Psoas muscle (tissue), 8 donors: ENCODE results near the gene BICC1. TPM values are rescaled to one million over a fixed set of nuclear protein-coding genes. Genes with fewer than 3 reads are reported as not detected.

Experiments
- ATAC-seq, 4 donors: fragments of 200-7000 bp; cut with Tn5 transposase; one replicate each; pipeline ENCODE4 v1.9.1; 2020; ENCODE audit warnings: moderate library complexity in 3 of 4, mild to moderate bottlenecking in 2 of 4
- DNase-seq, 2 donors: peaks; one replicate each; pipeline ENCODE4 v3.0.0-alpha.2; 2020
- H3K27ac ChIP-seq: fragments of 200-600 bp; one replicate; pipeline ENCODE4 v1.8.0; 2022
- H3K27me3 ChIP-seq, 3 donors: fragments of 200-600 bp in 1 of 3; one replicate each; pipeline versions ENCODE4 v1.6.1 to v1.8.0; 2013 to 2022; ENCODE audit warnings: low read length in 2 of 3, mild to moderate bottlenecking in 2 of 3, moderate library complexity in 1 of 3; ENCODE audit not compliant: insufficient read depth in 3 of 3
- H3K36me3 ChIP-seq, 2 donors: fragments of 200-600 bp in 1 of 2; one replicate each; pipeline versions ENCODE4 v1.6.1 to v1.8.0; 2013 to 2022; ENCODE audit warnings: low read depth in 1 of 2, mild to moderate bottlenecking in 1 of 2, moderate library complexity in 1 of 2; ENCODE audit not compliant: insufficient read depth in 1 of 2
- H3K4me1 ChIP-seq: fragments of 200-600 bp; one replicate; pipeline ENCODE4 v1.8.0; 2022
- H3K4me3 ChIP-seq: fragments of 200-600 bp; one replicate; pipeline ENCODE4 v1.8.0; 2022; ENCODE audit warnings: mild to moderate bottlenecking
- H3K9me3 ChIP-seq: fragments of 200-600 bp; one replicate; pipeline ENCODE4 v1.8.0; 2022
- WGBS, 3 donors: extraction: QIAGEN DNeasy Blood & Tissue Kit; methylation state at CpG; one replicate each; pipeline versions ENCODE4 v1.1.6 to v1.1.7; 2013; 5-methylcytosine and 5-hydroxymethylcytosine counted together
- intact Hi-C, 2 donors: fragments of 100-400 bp; cut with DNase I; formaldehyde crosslinking; loops; one replicate each; pipeline versions ENCODE4 v1.11.0 to v1.14.2; 2022
- polyA plus RNA-seq, 3 donors: library from polyadenylated mRNA; stranded (reverse); fragments of 200-250 nt; gene quantifications; one replicate each; pipeline ENCODE4 v1.2.3, GENCODE V29; 2013
- total RNA-seq, 4 donors: library from RNA; stranded (reverse); fragmentation: NEBNext Ultra II Directional in 2 of 4; extraction: Animal tissue kit (Norgen Biotek cat#: 25700) in 2 of 4; gene quantifications; one replicate each; pipeline versions ENCODE4 v1.2.1 to v1.2.4, GENCODE V29; 2021 to 2023
- TF ChIP-seq, protein P1 (sequence below): fragments of 200-600 bp; IDR thresholded peaks from one replicate; pipeline ENCODE4 v1.8.0; 2022; ENCODE audit warnings: antibody characterized with exemption
- donor health status: healthy with polysubstance abuse.
- donor health status: DM: no; HTN: no; CAD: no; lungs with moderate emphysema.
- donor health status: Bipolar disorder and iron deficiency.
- donor health status: healthy.
- donor health status: DM: yes; HTN: yes; CAD: no.
- donor health status: DM: no; HTN: no; CAD: no.
- donor health status: DM: no; HTN: no; CAD: no.
- donor health status: DM: yes; HTN: yes; CAD: no.

Gene BICC1
- total and polyA plus RNA-seq, 7 donors: 4.7 to 13.2 (median 6.9) TPM

DNA sequence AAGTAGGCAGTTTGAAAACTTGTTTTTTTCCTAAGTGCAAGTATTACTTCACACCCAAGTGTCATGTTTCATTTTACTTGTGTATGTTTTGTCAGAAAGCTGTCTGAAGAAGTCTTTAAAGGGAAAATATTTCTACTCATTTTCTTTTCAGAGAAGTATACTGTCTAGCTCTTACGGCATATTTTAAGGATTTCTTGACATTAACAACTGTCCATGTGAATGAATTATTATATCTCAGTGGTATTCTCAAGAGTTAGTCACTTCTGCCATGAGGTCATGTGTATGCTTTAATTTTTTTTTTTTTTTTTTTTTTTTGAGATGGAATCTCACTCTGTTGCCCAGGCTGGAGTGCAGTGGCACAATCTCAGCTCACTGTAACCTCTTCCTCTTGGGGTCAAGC is 229.5 kb downstream of the BICC1 start:
- peak in 3 of 4 donors; percentile 8 to 32 (median 28) for ATAC-seq
- Histone ChIP-seq H3K27ac (peak overlapping the region; percentile 50), H3K9me3 (no peaks in the 10 kb centered on the region), H3K27me3 (no peaks in the 10 kb centered on the region), H3K4me1 (peaks cover 3% of the 10 kb centered on the region), H3K36me3 (no peaks in the 10 kb centered on the region), H3K4me3 (peak overlapping the region; percentile 43)
- 71 to 79% (median 74%) methylated on average over 1 of the region's 1 CpG for WGBS, 3 donors
- intact Hi-C loops: no loop called here
- TF ChIP-seq, protein P1, sequence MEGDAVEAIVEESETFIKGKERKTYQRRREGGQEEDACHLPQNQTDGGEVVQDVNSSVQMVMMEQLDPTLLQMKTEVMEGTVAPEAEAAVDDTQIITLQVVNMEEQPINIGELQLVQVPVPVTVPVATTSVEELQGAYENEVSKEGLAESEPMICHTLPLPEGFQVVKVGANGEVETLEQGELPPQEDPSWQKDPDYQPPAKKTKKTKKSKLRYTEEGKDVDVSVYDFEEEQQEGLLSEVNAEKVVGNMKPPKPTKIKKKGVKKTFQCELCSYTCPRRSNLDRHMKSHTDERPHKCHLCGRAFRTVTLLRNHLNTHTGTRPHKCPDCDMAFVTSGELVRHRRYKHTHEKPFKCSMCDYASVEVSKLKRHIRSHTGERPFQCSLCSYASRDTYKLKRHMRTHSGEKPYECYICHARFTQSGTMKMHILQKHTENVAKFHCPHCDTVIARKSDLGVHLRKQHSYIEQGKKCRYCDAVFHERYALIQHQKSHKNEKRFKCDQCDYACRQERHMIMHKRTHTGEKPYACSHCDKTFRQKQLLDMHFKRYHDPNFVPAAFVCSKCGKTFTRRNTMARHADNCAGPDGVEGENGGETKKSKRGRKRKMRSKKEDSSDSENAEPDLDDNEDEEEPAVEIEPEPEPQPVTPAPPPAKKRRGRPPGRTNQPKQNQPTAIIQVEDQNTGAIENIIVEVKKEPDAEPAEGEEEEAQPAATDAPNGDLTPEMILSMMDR: no peak
- no peak for DNase-seq

DNA sequence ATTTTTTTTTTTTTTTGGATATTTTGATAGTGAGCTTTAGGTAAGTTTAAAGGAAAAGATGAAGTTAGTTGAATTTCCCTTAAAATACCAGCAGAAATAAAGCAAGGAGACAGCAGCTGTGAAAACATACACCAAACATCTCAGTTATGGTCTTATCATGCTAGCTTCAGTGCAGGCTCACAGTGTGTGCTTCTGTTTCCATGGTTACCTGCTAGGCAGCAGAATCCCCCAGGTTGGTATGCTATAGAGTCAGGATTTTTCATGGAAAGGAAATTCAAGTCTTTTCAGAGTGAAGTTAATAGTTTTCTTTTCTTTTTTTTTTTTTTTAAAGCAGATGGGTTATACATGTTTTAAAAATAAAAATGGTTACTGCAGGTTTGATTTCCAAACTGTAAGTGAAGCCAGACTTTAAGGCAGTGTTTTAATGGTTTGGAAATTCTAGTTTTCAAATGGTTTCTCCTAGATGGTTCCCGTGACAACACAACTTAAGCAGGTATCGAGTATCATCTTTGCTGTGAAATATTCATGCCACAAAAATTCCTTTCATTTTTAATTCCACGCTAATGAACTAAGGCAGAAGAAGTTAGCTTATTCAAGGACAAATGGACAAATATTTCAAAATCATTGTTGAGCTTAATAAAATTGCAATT is 230.9 kb downstream of the BICC1 start:
- H3K27ac ChIP-seq: no peak overlapping the region
- TF ChIP-seq, protein P1: no peak
- no peaks in the 10 kb centered on the region for H3K36me3 ChIP-seq
- no peak overlapping the region for H3K4me3 ChIP-seq
- peaks cover 3% of the 10 kb centered on the region for H3K4me1 ChIP-seq
- DNase-seq (no peak), ATAC-seq (no peak)
- intact Hi-C loops: no loop called here
- WGBS, 3 donors: 47 to 63% (median 55%) methylated on average over 3 of the region's 3 CpGs
- H3K27me3 ChIP-seq: no peaks in the 10 kb centered on the region
- H3K9me3 ChIP-seq: no peaks in the 10 kb centered on the region

DNA sequence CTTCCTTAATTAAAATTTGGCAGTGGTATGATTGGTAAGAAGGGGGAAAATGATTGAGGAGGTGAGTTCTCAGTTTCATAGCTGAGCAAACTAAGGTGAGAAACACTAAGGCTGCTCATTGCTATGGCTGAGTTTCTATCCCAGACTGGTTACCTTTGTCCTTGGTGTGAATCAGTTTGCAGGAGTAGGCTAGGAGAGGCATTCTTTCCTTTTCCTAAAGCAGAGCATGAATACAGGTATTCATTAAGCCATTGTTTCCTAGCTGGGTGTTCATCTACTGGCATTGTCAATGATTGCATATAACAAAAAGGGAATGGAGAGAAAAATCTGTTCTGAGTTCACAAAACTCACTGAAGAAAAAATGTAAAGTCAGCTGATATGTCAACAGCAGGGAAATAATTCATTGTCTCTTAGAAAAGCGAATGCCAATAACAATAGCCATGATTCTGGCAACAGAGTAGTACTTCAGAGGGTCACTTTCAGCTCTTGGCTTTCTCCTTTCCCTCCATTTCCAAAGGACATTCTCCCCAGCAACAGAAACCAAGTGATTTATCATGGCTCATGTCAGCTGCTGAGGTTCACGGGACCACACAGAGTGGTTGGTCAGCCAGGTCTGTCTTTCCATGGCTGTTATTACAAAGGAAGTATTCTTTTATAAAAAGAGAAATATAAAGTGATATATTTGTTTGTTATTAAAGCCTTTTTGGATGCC is 234.0 kb downstream of the BICC1 start:
- H3K4me1 ChIP-seq: peaks cover 3% of the 10 kb centered on the region
- TF ChIP-seq, protein P1: no peak
- intact Hi-C loops: no loop called here
- H3K36me3 ChIP-seq: no peaks in the 10 kb centered on the region
- peak overlapping the region; percentile 0 for H3K27ac ChIP-seq
- WGBS, 3 donors: 19 to 36% (median 31%) methylated on average over 2 of the region's 2 CpGs
- no peaks in the 10 kb centered on the region for H3K9me3 ChIP-seq
- ATAC-seq: peak; percentile 37 to 65 (median 54)
- no peak for DNase-seq
- H3K4me3 ChIP-seq: no peak overlapping the region
- H3K27me3 ChIP-seq: no peaks in the 10 kb centered on the region

DNA sequence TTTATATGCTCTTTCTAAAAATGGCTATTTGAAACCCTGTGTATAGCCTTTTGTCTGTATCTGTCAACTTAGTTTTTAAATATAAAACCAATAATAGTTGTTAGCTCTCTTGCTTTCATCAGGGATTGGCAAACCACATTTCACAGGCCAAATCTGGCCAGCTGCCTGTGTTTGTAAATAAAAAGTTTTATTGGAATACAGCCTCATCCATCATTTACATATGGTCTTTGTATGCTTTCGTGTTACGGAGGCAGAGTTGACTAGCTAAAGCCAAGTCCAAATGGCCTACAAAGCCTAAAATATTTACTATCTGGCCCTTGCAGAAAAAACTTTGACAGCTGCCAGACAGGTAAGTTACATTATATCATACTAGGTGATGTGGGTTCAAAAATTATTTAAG is 235.0 kb downstream of the BICC1 start:
- TF ChIP-seq, protein P1: no peak
- DNase-seq (no peak), ATAC-seq (no peak)
- Histone ChIP-seq H3K4me3 (no peak overlapping the region), H3K9me3 (no peaks in the 10 kb centered on the region), H3K27ac (no peak overlapping the region), H3K27me3 (no peaks in the 10 kb centered on the region), H3K4me1 (peaks cover 3% of the 10 kb centered on the region), H3K36me3 (no peaks in the 10 kb centered on the region)
- 80 to 84% (median 83%) methylated on average over 2 of the region's 2 CpGs for WGBS, 3 donors
- intact Hi-C loops: no loop called here
